ENCODE measurements around the gene BBS9.
"Not testable (repeated sequence)": the region's sequence is repeated elsewhere in the genome, so short reads cannot be mapped to it uniquely, and the experiment has no call there.

The BBS9 gene

DNA sequence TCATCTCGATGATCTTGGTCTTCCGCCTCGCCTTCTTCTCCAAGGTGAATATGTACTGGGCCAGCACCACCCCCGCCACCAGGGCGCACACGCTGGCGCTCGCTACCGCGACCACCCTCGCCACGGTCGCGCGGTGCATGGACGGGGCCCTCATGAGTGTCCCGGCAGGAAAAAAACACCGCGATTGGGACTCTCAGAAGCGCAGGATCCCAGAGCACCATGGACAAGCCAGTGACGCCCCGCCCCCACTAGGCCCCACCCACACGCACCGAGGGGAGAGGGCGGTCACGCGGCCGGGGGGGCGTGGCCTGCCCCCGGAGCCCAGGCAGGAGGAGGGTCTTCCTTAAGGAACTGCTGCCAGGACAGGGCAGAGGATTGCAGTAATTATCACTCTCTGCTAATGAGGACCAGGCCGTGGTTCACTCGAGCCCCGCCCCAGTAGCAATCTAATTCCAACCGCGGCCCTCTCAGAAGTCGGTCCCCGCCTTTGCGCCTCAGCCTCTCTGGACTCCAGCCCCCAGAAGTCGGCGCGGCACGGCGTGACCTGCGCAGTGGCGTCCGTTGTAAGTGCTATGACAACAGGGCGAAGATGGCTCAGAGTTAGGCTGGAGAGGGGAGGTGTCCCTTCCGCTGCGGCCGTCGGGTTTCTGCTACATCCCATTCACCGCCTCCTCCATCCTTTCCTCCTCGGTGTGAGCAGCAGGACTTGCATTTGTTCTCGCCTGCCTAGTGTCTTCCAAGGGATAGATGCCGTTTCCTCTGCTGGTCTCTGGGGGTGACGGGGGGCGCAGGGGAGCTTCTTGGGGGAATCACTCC lies at the start of gene BBS9:
BBS9 (plus strand) TSS at position 575 of the 816 bp plus-strand sequence. CDS start 16,689 bp downstream, outside the sequence.
- Mint-ChIP-seq H3K4me1 (peaks cover 26% of the 10 kb centered on the region), H3K9me3 (no peaks in the 10 kb centered on the region), H3K27ac (peak within 1 kb of the TSS; percentile 91), H3K36me3 (no peaks in the 10 kb centered on the region), H3K4me3 (peak within 1 kb of the TSS; percentile 92)
- DNase-seq (ENCODE audit: low spot score in 2 of 2) (peak; percentile 77 to 95), ATAC-seq (peak; percentile 99)

DNA sequence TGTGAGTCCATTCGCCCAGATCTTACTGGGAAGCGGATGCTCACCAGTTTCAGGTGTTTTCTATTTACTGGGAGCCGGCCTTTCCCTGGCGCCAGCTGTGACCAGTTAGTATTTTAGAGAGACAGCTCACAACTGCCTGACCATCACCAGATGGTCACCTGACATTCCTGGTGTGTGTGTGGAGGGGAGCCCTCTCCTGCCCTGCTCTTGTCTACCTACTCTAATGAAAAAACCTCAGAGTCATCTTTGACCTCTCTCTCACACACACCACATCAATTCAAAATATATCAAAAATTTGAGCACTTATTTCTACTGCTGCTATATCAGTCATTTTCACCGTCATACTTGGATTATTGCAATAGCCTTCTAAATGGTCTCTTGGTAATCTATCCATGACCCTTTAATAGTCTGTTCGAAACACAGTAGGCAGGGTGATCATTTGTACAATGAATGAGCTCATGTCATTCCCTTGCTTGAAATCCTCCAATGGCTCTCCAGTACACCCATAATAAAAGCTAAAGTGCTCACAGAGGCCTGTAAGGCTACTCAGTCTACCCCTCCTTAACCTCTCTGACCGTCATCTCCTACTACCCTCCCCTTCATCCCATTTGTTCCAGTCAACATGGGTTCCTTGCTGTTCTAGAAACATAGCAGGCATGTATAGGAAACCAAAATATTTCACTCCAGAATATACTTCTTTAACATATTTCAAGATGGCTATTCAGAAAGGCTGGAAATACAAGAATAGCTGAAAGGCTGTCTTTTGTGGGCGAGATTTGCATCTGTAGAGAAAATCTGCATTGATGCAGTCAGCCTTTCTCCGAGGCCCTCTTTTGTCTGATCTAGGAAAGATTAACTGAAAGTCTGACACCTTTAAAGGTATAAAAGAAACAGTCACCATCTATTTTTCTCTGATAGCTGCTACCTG lies 49.3 kb upstream of the BBS9 start:
- no peak overlapping the region for H3K4me3 Mint-ChIP-seq
- no peak overlapping the region for H3K27ac Mint-ChIP-seq
- no peaks in the 10 kb centered on the region for H3K9me3 Mint-ChIP-seq
- DNase-seq (ENCODE audit: low spot score in 2 of 2), result no peak
- no peak for ATAC-seq
- no peaks in the 10 kb centered on the region for H3K36me3 Mint-ChIP-seq
- H3K4me1 Mint-ChIP-seq, result peaks cover 14% of the 10 kb centered on the region

DNA sequence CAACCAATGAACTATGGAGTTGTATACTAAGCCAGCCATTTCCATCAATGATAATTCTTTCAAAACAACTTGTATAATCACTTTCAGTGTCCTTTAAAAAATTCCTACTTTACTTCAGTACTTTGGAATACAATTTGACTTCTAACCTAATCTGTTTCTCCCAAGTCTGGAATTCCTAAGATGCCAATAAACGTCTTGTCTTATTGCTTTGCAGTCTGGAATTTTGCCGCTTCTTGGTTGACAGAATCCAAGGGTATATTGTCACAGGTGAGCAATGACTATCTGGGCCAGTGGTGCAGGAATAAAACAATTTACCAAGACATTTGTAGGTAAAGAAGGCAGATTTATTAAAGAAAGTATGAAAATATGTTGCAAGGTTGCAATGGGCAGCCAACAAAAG lies 42.0 kb upstream of the BBS9 start:
- Mint-ChIP-seq H3K9me3 (no peaks in the 10 kb centered on the region), H3K36me3 (no peaks in the 10 kb centered on the region), H3K4me3 (no peak overlapping the region), H3K4me1 (no peaks in the 10 kb centered on the region), H3K27ac (no peak overlapping the region)
- ATAC-seq (no peak), DNase-seq (ENCODE audit: low spot score in 2 of 2) (no peak)

DNA sequence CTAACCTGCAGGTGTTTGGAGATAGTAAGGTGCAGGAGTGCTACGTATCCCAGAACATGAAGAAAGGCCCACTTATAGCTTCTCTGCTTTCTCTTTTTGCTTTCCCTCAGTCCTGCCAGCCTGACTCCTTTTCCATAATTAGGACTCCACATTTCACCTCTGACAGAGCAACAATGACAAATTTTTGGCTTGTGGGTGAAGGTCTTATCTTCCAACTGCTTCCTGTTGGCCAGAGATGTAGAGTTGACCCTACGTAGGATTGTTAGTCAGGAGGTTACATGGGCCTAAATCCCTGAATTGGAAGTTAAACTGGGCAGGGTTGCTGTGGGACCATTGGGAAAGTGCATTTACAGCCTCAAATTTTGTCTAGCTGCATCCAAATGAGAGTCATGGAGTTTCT lies 41.5 kb upstream of the BBS9 start:
- Mint-ChIP-seq H3K4me1 (no peaks in the 10 kb centered on the region), H3K36me3 (peaks cover 3% of the 10 kb centered on the region), H3K9me3 (no peaks in the 10 kb centered on the region), H3K4me3 (no peak overlapping the region), H3K27ac (no peak overlapping the region)
- ATAC-seq, result no peak
- no peak for DNase-seq (ENCODE audit: low spot score in 2 of 2)

DNA sequence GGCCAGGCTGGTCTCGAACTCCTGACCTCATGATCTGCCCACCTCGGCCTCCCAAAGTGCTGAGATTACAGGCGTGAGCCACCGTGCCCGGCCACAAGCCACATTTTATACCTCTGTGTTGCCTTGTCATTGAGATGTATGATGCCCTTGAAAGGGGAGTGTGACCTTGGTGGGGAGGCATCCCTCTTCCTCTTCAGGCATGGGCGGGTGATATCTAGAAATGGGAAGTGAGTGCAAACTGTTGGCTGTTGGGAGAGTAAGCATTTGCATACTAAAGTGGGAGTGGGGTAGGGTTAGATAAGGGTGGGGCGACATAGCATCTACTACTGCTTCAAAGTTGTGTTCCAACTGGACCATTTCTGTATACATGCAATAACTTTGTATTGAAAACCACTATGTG lies 40.2 kb upstream of the BBS9 start:
- ATAC-seq, result no peak
- H3K9me3 Mint-ChIP-seq, result no peaks in the 10 kb centered on the region
- H3K27ac Mint-ChIP-seq, result no peak overlapping the region
- peaks cover 8% of the 10 kb centered on the region for H3K36me3 Mint-ChIP-seq
- no peaks in the 10 kb centered on the region for H3K4me1 Mint-ChIP-seq
- H3K4me3 Mint-ChIP-seq, result no peak overlapping the region
- DNase-seq (ENCODE audit: low spot score in 2 of 2), result no peak

DNA sequence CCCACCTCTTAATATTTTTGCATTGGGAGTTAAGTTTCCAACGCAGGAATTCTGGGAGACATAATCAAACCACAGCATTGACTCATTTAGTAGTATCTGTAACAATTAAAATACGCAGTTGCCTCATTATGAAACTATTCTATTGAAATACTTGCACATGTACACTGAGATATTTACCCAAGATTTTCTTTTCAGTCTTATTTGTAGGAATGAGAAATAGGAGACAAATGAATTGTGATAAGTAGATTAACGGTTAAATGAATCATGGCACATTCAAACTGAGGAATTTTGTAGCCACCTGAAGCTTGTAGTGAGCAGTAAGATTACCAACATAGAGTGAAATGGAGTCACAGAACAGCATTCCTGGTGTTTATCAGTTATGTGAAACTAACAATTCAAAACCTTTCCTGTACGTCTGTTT lies 38.2 kb upstream of the BBS9 start:
- Mint-ChIP-seq H3K4me1 (no peaks in the 10 kb centered on the region), H3K4me3 (no peak overlapping the region), H3K27ac (no peak overlapping the region), H3K36me3 (peaks cover 28% of the 10 kb centered on the region), H3K9me3 (no peaks in the 10 kb centered on the region)
- DNase-seq (ENCODE audit: low spot score in 2 of 2) (no peak), ATAC-seq (no peak)

DNA sequence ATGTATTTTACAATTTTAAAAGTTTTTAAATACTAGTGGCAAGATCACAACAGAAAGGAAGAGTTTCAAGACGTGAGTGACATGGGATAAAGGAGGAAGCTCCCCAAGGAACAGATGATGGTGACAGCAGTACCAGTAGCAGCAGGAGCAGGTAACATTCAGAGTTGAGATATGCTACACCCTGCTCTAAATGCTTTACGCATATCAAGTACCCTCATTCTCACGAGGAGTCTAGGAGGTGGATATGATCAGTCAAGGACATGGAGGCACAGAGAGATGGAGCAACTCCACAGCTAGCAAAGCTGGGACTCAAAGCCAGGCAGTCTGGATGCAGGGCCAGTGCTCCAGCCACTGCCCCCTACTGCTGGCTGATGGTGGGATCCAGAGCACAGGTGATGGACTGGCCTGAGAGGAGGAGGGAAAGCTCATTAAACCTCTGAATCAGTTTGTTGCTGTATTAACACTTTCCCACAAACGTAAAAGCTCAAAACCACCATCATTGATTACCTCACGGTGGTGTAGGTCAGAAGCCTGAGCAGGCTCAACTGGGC lies 37.6 kb upstream of the BBS9 start:
- H3K4me1 Mint-ChIP-seq, result no peaks in the 10 kb centered on the region
- no peak overlapping the region for H3K27ac Mint-ChIP-seq
- no peak overlapping the region for H3K4me3 Mint-ChIP-seq
- peaks cover 34% of the 10 kb centered on the region for H3K36me3 Mint-ChIP-seq
- ATAC-seq, result no peak
- no peaks in the 10 kb centered on the region for H3K9me3 Mint-ChIP-seq
- no peak for DNase-seq (ENCODE audit: low spot score in 2 of 2)

DNA sequence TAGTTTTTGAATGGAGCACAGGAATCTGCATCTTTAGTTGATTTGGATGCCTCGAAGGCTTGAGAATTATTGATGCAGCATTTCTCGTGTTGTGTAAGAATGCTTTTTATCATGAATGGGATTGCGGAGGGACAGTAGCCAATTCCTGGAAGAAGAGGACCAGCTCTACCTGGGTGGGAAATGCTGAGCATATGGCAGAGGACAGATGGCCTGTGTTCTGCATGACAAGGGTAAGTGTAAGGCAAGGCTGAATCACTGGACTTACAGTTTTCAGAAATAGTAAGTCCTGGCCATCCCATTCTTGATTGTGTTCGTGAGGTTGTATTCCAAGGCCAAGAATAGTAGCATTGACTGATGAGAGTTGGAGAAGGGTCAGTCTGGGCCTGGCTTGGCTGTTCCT lies 36.1 kb upstream of the BBS9 start:
- no peaks in the 10 kb centered on the region for H3K9me3 Mint-ChIP-seq
- H3K4me1 Mint-ChIP-seq, result no peaks in the 10 kb centered on the region
- H3K27ac Mint-ChIP-seq, result peak overlapping the region; percentile 6
- ATAC-seq (no peak), DNase-seq (ENCODE audit: low spot score in 2 of 2) (no peak)
- no peak overlapping the region for H3K4me3 Mint-ChIP-seq
- H3K36me3 Mint-ChIP-seq, result peaks cover 50% of the 10 kb centered on the region

DNA sequence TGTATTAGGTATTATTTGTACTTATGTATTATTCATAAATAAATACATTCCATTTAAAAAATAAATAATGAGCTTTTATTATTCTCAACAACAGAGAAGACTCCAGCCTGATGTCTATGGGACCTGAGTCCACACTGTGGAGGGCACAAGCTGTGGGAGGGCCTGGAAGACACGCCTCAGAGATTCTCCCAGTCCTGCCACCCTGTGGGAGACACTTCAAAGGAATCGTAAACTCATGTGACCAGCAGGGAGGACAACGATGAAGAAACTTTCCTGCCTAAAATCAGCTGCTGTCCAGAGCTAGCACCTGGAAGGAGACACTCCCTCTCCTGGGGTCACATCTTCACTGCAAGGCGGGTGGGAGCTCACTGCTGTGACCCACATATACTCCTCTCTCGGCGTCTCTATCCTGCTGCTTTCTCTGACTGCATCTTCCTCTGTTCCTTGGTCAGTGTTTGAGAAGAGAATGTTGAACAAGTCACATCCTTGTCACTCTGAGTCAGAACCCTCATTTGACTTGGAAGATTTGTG lies 34.6 kb upstream of the BBS9 start:
- not testable (repeated sequence) for DNase-seq (ENCODE audit: low spot score in 2 of 2); H3K4me3 Mint-ChIP-seq; ATAC-seq; H3K4me1 Mint-ChIP-seq; H3K9me3 Mint-ChIP-seq; H3K27ac Mint-ChIP-seq
- peaks cover 65% of the 10 kb centered on the region for H3K36me3 Mint-ChIP-seq

DNA sequence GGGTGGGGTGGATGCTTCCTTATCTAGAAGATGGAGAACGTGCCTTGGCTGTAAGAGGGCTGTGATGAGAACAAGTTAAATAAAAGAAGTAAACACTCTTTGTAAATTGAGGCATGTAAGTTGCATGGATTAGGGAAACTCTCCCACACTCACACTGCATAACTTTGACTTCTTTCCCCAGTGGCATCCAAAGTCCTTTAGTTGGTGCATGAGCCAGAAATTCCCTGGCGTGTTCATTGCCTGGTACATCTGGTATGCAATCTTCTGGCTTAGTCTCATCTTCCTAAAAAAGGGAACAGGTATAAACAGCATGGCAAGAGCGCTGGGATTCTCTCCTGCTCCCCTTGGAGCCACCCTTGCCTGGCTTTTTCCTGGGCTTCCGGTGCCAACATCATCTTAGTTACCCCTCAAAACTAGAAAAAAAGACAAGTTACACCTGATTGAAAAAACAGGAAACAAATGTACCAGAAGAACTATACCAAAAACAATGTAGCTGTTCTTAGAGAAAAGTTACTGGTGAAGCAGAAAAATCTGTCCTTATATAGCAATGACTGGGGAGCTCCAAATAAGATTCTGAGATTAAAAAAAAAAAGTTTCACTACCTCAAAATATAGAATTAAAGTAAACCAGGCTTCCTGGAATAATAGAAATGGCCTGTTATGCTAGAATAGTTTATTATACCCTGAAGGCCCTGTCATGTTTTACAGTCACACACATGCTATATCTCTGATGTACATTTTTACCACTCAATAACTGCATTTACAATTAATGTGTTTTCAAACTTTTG lies 30.0 kb upstream of the BBS9 start:
- no peak overlapping the region for H3K27ac Mint-ChIP-seq
- peaks cover 99% of the 10 kb centered on the region for H3K36me3 Mint-ChIP-seq
- H3K4me3 Mint-ChIP-seq, result no peak overlapping the region
- H3K9me3 Mint-ChIP-seq, result no peaks in the 10 kb centered on the region
- no peaks in the 10 kb centered on the region for H3K4me1 Mint-ChIP-seq
- DNase-seq (ENCODE audit: low spot score in 2 of 2) (no peak), ATAC-seq (no peak)

DNA sequence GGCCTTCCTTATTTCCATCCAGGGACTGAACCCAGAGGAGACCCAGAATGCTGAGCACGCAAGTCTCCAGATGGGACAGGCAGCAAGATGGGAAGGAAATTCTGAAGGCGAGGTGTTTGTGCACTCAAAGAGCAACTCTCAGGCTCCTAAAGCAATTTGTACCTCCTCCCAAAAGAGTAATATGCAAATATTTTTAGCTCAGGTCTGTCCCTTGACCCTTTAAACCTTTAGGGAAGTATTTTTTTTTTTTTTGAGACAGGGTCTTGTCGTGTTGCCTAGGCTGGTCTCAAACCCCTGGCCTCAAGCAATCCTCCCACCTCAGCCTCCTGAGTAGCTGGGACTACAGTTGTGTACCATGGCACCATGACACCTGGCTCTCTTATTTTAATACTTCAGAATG lies 28.6 kb upstream of the BBS9 start:
- no peak for ATAC-seq
- Mint-ChIP-seq H3K27ac (peak overlapping the region; percentile 54), H3K4me1 (no peaks in the 10 kb centered on the region), H3K4me3 (no peak overlapping the region), H3K36me3 (peaks cover 84% of the 10 kb centered on the region), H3K9me3 (no peaks in the 10 kb centered on the region)
- no peak for DNase-seq (ENCODE audit: low spot score in 2 of 2)

DNA sequence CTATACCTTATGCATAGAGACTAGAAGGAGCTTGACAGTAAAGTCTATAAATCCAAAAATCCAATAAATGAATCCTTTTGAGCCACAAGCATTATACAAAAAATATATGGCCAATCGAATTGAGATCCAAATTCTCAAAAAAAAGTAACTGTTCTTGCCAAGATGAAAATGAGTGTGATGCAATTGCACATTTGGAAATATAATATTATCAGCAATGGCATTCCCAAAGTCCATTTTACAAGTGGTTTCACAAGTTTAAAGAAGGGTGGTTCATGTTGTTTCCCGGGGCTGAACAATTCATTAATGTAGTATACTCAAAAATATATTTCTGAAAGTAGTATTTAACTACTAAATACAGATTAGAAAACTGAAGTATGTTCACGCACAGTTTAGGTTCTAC lies 27.5 kb upstream of the BBS9 start:
- no peak for ATAC-seq
- no peaks in the 10 kb centered on the region for H3K9me3 Mint-ChIP-seq
- peaks cover 8% of the 10 kb centered on the region for H3K4me1 Mint-ChIP-seq
- H3K27ac Mint-ChIP-seq, result no peak overlapping the region
- H3K4me3 Mint-ChIP-seq, result no peak overlapping the region
- DNase-seq (ENCODE audit: low spot score in 2 of 2), result no peak
- H3K36me3 Mint-ChIP-seq, result peaks cover 73% of the 10 kb centered on the region

DNA sequence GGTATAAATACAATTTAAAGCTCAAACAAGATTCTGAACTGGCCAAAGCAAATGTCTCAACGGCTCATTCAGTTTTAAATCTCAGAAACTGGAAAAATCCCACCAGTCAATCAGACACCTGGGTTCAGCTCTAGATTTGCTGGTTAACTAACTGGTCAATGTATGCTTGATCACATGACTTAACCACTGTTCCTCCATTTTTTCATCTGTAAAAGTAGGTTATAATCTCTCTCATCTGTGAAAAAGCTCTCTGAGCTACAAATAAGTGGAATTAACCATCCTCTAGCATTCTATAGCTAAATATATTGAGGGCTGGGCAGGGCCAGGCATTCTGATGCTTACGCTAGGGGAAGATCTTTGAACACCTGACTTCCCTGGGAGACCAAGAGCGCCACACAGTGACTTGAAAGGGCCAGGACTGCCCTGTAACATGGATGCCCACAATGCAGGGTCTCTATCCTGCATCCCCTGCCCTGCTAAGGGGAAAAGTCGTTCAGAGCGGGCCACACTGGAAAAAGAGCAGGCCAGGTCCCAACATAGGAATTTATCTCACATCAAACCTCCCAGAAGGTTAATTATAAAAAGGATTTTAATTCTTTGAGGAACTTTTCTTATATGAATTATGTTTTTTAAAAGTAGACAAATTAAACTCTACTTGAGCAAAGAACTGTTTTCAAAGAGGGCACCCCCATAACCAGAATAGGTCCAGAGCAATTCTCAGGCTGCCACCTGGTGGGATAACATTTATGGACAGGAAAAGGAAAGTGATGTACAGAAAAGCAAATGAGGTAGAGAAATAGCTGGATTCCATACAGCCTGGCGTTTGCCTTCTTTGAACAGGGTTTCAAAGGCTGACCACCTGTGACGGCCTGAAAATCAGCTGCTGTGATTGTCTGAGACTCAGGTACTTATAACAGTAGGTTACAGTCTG lies 22.0 kb upstream of the BBS9 start:
- H3K4me1 Mint-ChIP-seq, result peaks cover 26% of the 10 kb centered on the region
- DNase-seq (ENCODE audit: low spot score in 2 of 2) (no peak), ATAC-seq (peak; percentile 37)
- no peak overlapping the region for H3K27ac Mint-ChIP-seq
- no peaks in the 10 kb centered on the region for H3K9me3 Mint-ChIP-seq
- H3K4me3 Mint-ChIP-seq, result peak overlapping the region; percentile 84
- H3K36me3 Mint-ChIP-seq, result peaks cover 19% of the 10 kb centered on the region

DNA sequence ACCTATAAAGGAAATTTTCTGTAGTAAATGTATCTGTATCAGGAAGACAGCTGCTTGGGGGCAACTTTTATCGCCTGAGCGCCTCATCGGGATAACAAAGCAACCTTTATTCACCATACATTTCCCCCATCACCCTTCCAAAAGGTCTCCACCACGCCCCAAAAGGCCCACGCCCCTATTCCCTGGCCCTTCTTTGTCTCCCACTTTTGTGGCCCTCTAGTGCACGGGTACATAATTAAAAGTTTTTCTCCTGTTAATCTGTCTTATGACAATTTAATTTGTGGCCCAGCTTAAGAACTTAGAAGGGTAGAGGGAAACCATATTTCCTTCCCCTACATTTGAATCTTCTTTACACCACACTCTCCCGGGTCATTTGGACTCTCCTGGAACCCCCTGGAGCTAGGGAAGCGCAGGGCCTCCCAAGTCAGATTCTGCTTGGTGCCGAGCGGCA lies 20.8 kb upstream of the BBS9 start:
- peak; percentile 11 for ATAC-seq
- peaks cover 26% of the 10 kb centered on the region for H3K4me1 Mint-ChIP-seq

More for the DNA sequence above, 20.8 kb upstream of the BBS9 start:
- Mint-ChIP-seq H3K4me3 (peak overlapping the region; percentile 84), H3K27ac (peak overlapping the region; percentile 81), H3K36me3 (peaks cover 7% of the 10 kb centered on the region), H3K9me3 (no peaks in the 10 kb centered on the region)
- DNase-seq (ENCODE audit: low spot score in 2 of 2), result peak in 1 of 2 donors; percentile 13

Data from stimulated activated effector memory CD8-positive, alpha-beta T cell treated with anti-CD3 and anti-CD28 coated beads, Interleukin-12 subunit alpha, Interleukin-12 subunit beta, amount 100 ng/mL, for 72 hours (primary cell).